Motor neuron (in vitro differentiated cells): ENCODE measurements around the gene PLD1. TPM values are rescaled to one million over a fixed set of nuclear protein-coding genes. Genes with fewer than 3 reads are reported as not detected.
"Not testable (repeated sequence)": the region's sequence is repeated elsewhere in the genome, so short reads cannot be mapped to it uniquely, and the experiment has no call there.

Source experiments
- ATAC-seq, 8 experiments: fragments of 200-7000 bp; cut with Tn5 transposase; replicated peaks in 6 of 8; 2 replicates each; pipeline ENCODE4 v1.8.0; 2021; ENCODE audit warnings: mild to moderate bottlenecking in 8 of 8, moderate library complexity in 8 of 8
- H3K27ac ChIP-seq, 2 donors: fragments of 250-450 bp; sonication (Bioruptor Pico); 2 replicates each; pipeline ENCODE4 v1.9.0; 2021; ENCODE audit warnings: antibody characterized with exemption in 2 of 2, mild to moderate bottlenecking in 2 of 2, moderate library complexity in 1 of 2
- H3K4me1 ChIP-seq, 2 donors: fragments of 250-450 bp; sonication (Bioruptor Pico); replicated peaks in 1 of 2; 2 replicates each; pipeline ENCODE4 v1.6.1; 2021; ENCODE audit warnings: antibody characterized with exemption in 2 of 2, mild to moderate bottlenecking in 2 of 2, moderate library complexity in 1 of 2
- H3K4me3 ChIP-seq, 5 donors: fragments of 250-450 bp; sonication (Bioruptor Pico); 2 replicates each; pipeline ENCODE4 v1.9.0; 2021; ENCODE audit warnings: antibody characterized with exemption in 5 of 5, mild to moderate bottlenecking in 5 of 5, moderate library complexity in 4 of 5
- WGBS, 10 experiments: fragments of 450-650 bp; shearing (Covaris generic); methylation state at CpG; one replicate each; pipeline ENCODE4 v1.0.0; 2022; 5-methylcytosine and 5-hydroxymethylcytosine counted together
- in situ Hi-C, 9 experiments: fragments of 400-800 bp; cut with MboI; loops; one replicate each; pipeline ENCODE4 v1.15.0; 2021; ENCODE audit warnings: low sequenced_read_pairs in 9 of 9, low pct_unique_long_range_greater_than_20kb in 2 of 9; ENCODE audit not compliant: unreplicated experiment in 9 of 9
- total RNA-seq, 8 experiments: library from RNA; unstranded; fragments of 300-600 nt; gene quantifications; 2 replicates each; pipeline versions ENCODE4 v1.2.3 to v1.2.4, GENCODE V29; 2022

PLD1 gene
- total RNA-seq, 8 experiments from 2014 or later: 0.50 to 76.0 (median 13.7) TPM

DNA sequence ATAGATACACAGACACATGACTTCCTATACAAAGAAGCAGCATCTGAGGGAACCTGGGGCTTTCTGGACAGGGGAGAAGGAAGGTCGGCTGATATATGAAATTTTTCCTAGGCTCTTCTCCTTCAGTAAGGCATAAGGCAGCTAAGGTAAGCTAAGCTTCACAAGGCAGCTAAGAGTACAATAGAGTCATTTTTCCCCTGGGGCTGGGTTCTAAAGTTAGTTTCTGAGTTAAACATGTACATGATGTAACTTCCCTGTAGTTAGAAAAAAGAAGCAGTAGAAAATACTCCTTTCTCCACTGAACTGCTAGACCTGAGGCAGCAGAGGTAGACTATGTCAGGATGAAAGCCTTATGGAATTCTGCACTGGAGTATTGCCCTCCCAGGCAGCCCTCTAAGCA, 109.6 kb downstream of the PLD1 start:
- Histone ChIP-seq H3K4me1 (no peaks in the 10 kb centered on the region), H3K27ac (no peak overlapping the region), H3K4me3 (no peak overlapping the region)
- ATAC-seq: no peak
- WGBS, 10 experiments: 75 to 100% (median 86%) methylated on average over 1 of the region's 1 CpG; no CpG with 5 or more reads in 5 of the 10 experiments
- in situ Hi-C loops: no loop called here

DNA sequence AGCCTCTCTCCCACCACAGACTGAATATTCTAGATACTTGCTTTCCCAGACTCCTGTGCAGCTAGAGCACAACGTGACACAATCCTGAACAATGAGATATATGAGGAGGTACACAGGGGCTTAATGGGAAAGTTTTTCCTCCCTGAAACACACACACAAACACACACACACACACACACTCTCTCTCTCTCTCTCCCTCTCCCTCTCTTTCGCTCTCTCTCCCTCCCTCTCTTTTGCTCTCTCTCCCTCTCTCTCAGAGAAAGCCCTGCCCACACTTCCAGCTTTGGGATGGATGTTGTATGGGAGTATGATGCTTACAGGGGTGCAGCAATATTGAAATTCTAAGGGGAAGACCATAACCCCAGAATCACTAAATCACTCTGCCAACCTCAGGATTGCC, 110.1 kb downstream of the PLD1 start:
- WGBS, 10 experiments: 45 to 100% (median 75%) methylated on average over 1 to 2 of the region's 2 CpGs; no CpG with 5 or more reads in 5 of the 10 experiments
- Histone ChIP-seq H3K27ac (no peak overlapping the region), H3K4me1 (peaks cover 0 to under 1% of the 10 kb centered on the region in 2 donors), H3K4me3 (no peak overlapping the region)
- no peak for ATAC-seq
- in situ Hi-C loops: no loop called here

DNA sequence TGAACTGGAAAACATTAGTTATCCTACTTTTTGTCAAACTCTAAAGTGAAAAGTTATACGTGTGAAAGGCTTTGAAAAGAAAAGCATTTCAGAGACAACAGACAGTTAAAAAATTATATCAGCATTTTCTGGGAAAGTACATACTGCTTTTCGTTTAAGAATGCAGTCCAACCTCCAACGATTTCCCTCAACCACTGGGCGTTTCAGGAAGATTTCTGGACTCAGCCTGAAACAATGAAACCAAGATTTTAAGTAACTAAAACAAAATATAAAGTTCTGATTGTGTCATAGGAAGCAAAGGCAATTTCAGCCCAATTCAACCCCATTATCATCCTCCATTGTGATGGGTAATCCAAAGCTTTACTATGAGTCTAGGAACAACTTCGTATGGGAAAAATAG, 110.7 kb downstream of the PLD1 start:
- H3K4me1 ChIP-seq: peaks cover 0 to 4% of the 10 kb centered on the region in 2 donors
- H3K4me3 ChIP-seq: no peak overlapping the region
- WGBS, 10 experiments: 11 to 100% (median 84%) methylated on average over 2 to 5 of the region's 5 CpGs
- H3K27ac ChIP-seq: no peak overlapping the region
- in situ Hi-C loops: no loop called here
- no peak for ATAC-seq

DNA sequence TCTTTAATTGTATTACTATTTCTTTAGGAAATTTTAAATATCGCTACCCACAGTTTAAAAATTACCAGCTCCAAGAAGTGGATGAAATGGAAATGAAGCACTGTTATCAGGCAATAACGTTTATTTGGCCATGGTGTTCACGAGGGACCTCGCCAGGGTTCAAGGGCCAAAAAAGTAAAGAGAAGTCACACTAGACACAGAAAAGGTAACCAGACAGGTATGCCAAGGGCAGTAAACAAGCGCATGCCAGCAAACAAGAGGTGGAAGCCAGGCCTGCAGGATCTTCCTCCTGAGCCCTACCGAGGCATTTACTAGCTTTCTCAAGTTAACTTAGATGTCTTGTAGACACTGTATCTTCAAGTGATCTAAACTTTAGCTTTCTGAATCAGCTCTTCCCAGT, 113.5 kb downstream of the PLD1 start:
- no peak overlapping the region for H3K27ac ChIP-seq
- no peak for ATAC-seq
- peaks cover 0 to 4% of the 10 kb centered on the region in 2 donors for H3K4me1 ChIP-seq
- H3K4me3 ChIP-seq: no peak overlapping the region
- in situ Hi-C loops: no loop called here
- WGBS, 10 experiments: 81 to 100% (median 89%) methylated on average over 1 to 6 of the region's 6 CpGs; no CpG with 5 or more reads in 1 of the 10 experiments

GRCh38 chr3:171695426-171695825, 114.9 kb downstream of the PLD1 start:
- no peak overlapping the region for H3K27ac ChIP-seq
- H3K4me1 ChIP-seq: peaks cover 0 to 4% of the 10 kb centered on the region in 2 donors
- H3K4me3 ChIP-seq: no peak overlapping the region
- no peak for ATAC-seq
- WGBS, 10 experiments: 0 to 88% (median 29%) methylated on average over 1 of the region's 1 CpG; no CpG with 5 or more reads in 5 of the 10 experiments
- in situ Hi-C loops: no loop called here

DNA sequence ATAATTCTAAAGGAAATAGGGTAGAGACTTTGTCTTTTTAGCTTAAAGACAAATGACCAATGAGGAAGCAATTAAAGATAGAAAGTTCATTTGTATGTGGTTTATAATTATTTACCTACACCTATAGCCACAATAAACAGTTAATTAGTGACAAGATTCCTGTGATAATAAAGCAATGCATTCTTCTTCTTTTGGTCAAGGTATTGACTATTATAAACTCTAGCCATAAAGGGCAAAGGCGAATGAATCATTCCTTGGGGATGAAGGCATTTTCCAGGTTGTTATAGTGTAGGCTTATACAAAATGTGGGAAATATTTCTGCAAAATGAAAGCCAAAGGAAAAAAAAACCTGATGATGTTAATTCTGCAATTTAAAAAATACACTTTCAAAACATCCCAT, 115.4 kb downstream of the PLD1 start:
- ATAC-seq: no peak
- Histone ChIP-seq H3K4me1 (peaks cover 0 to 4% of the 10 kb centered on the region in 2 donors), H3K27ac (no peak overlapping the region), H3K4me3 (no peak overlapping the region)
- in situ Hi-C loops: no loop called here
- WGBS, 10 experiments: 78 to 100% (median 80%) methylated on average over 1 of the region's 1 CpG; no CpG with 5 or more reads in 5 of the 10 experiments

- 80 to 100% (median 97%) methylated on average over 1 to 9 of the region's 9 CpGs for WGBS, 10 experiments
- in situ Hi-C loops, H3K4me1 ChIP-seq: not testable (repeated sequence)
Measured at GRCh38 chr3:171692551-171692950, 117.7 kb downstream of the PLD1 start.

GRCh38 chr3:171691485-171691884, 118.8 kb downstream of the PLD1 start:
- H3K4me3 ChIP-seq: no peak overlapping the region
- no peak for ATAC-seq
- H3K27ac ChIP-seq: no peak overlapping the region
- 90 to 100% (median 100%) methylated on average over 1 of the region's 1 CpG for WGBS, 10 experiments
- H3K4me1 ChIP-seq: peaks cover 0 to 4% of the 10 kb centered on the region in 2 donors
- in situ Hi-C loops: no loop called here

More at GRCh38 chr3:171692551-171692950, 117.7 kb downstream of the PLD1 start:
- not testable (repeated sequence) for H3K4me3 ChIP-seq, H3K27ac ChIP-seq, ATAC-seq

GRCh38 chr3:171690281-171690680, 120.0 kb downstream of the PLD1 start:
- no peak overlapping the region for H3K27ac ChIP-seq
- in situ Hi-C loops: no loop called here
- no peak for ATAC-seq
- H3K4me3 ChIP-seq: no peak overlapping the region
- peaks cover 0 to 4% of the 10 kb centered on the region in 2 donors for H3K4me1 ChIP-seq

GRCh38 chr3:171688593-171688992, 121.7 kb downstream of the PLD1 start:
- WGBS, 10 experiments: 50 to 100% (median 86%) methylated on average over 1 to 6 of the region's 8 CpGs; no CpG with 5 or more reads in 1 of the 10 experiments
- ATAC-seq: no peak
- no peak overlapping the region for H3K27ac ChIP-seq

GRCh38 chr3:171688002-171688401, 122.3 kb downstream of the PLD1 start:
- Histone ChIP-seq H3K4me3 (no peak overlapping the region), H3K4me1 (no peaks in the 10 kb centered on the region), H3K27ac (no peak overlapping the region)
- in situ Hi-C loops: no loop called here
- no peak for ATAC-seq

More at GRCh38 chr3:171688593-171688992, 121.7 kb downstream of the PLD1 start:
- Histone ChIP-seq H3K4me3 (no peak overlapping the region), H3K4me1 (no peaks in the 10 kb centered on the region)
- in situ Hi-C loops: no loop called here

GRCh38 chr3:171687581-171687980, 122.7 kb downstream of the PLD1 start:
- Histone ChIP-seq H3K4me1 (no peaks in the 10 kb centered on the region), H3K27ac (no peak overlapping the region), H3K4me3 (no peak overlapping the region)
- in situ Hi-C loops: no loop called here
- ATAC-seq: no peak

GRCh38 chr3:171687064-171687463, 123.2 kb downstream of the PLD1 start:
- Histone ChIP-seq H3K27ac (no peak overlapping the region), H3K4me3 (no peak overlapping the region), H3K4me1 (no peaks in the 10 kb centered on the region)
- in situ Hi-C loops: no loop called here
- WGBS, 10 experiments: 60 to 97% (median 87%) methylated on average over 1 to 5 of the region's 5 CpGs
- no peak for ATAC-seq

- Histone ChIP-seq H3K27ac (no peak overlapping the region), H3K4me3 (no peak overlapping the region), H3K4me1 (no peaks in the 10 kb centered on the region)
- ATAC-seq: no peak
- 49 to 100% (median 90%) methylated on average over 1 to 5 of the region's 6 CpGs; no CpG with 5 or more reads in 1 of the 10 experiments for WGBS, 10 experiments
- in situ Hi-C loops: no loop called here
Measured at GRCh38 chr3:171685116-171685895, 125.0 kb downstream of the PLD1 start.
